GM21515 (cell line): ENCODE measurements around the gene GCGR.

Source experiments
- ATAC-seq: cut with Tn5 transposase; IDR thresholded peaks from one replicate; pipeline ENCODE4 v1.9.1; 2021; ENCODE audit not compliant: unreplicated experiment

Gene GCGR

GRCh38 chr17:81811705-81812570 lies 8.0 kb downstream of the GCGR start:
- ATAC-seq = no peak

GRCh38 chr17:81812571-81813370 lies 8.8 kb downstream of the GCGR start:
- no peak for ATAC-seq

- no peak for ATAC-seq
Observed at GRCh38 chr17:81813371-81813684, 9.4 kb downstream of the GCGR start.

GRCh38 chr17:81813861-81814683 lies 10.1 kb downstream of the GCGR start:
- no peak for ATAC-seq

- ATAC-seq = no peak
Observed at GRCh38 chr17:81814748-81815645, 11.0 kb downstream of the GCGR start.

- ATAC-seq = no peak
Observed at GRCh38 chr17:81815646-81815986, 11.7 kb downstream of the GCGR start.

- no peak for ATAC-seq
Observed at GRCh38 chr17:81817758-81818147, 13.8 kb downstream of the GCGR start.

- ATAC-seq = no peak
Observed at GRCh38 chr17:81819708-81820107, 15.8 kb downstream of the GCGR start.

GRCh38 chr17:81821147-81821546 lies 17.2 kb downstream of the GCGR start:
- ATAC-seq = no peak

- no peak for ATAC-seq
Observed at GRCh38 chr17:81821603-81822311, 17.8 kb downstream of the GCGR start.

GRCh38 chr17:81822312-81822637 lies 18.3 kb downstream of the GCGR start:
- ATAC-seq = no peak

- no peak for ATAC-seq
Observed at GRCh38 chr17:81822996-81823819, 19.3 kb downstream of the GCGR start.

- ATAC-seq = no peak
Observed at GRCh38 chr17:81823820-81824550, 20.0 kb downstream of the GCGR start.

- no peak for ATAC-seq
Observed at GRCh38 chr17:81824595-81824994, 20.6 kb downstream of the GCGR start.

GRCh38 chr17:81825841-81826466 lies 22.0 kb downstream of the GCGR start:
- no peak for ATAC-seq

- ATAC-seq = no peak
Observed at GRCh38 chr17:81828656-81829055, 24.7 kb downstream of the GCGR start.

GRCh38 chr17:81829858-81830257 lies 25.9 kb downstream of the GCGR start:
- ATAC-seq = no peak

- no peak for ATAC-seq
Observed at GRCh38 chr17:81831563-81831956, 27.6 kb downstream of the GCGR start.
